GM21515 (cell line): Measurements from ENCODE around the gene UBP1.
A peak's percentile ranks its signal among the peaks of the same experiment; 100 is the strongest.
"Not testable (repeated sequence)": the region's sequence is repeated elsewhere in the genome, so short reads cannot be mapped to it uniquely, and the experiment has no call there.

Experiments used
- ATAC-seq: cut with Tn5 transposase; IDR thresholded peaks from one replicate; pipeline ENCODE4 v1.9.1; 2021; ENCODE audit not compliant: unreplicated experiment

The UBP1 gene

DNA sequence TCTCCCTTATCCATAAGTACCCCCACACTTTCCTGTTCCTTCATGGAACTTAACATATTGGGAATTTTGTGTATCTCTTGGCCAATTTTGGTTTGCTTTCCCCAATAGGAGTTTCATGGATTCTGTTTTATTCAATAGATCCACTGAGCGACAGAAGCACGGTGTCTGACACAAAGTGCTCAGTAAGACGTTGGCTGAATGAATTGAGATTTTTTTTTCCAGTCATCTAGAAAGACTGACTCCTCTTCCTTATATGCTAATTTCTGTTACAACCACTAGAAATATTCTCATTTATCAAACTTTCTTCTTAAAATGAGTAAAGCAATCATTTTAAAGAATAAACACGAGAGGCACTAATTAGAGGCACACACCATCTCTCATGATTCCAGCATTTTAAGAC lies 48.1 kb downstream of the UBP1 start:
- ATAC-seq: no peak

DNA sequence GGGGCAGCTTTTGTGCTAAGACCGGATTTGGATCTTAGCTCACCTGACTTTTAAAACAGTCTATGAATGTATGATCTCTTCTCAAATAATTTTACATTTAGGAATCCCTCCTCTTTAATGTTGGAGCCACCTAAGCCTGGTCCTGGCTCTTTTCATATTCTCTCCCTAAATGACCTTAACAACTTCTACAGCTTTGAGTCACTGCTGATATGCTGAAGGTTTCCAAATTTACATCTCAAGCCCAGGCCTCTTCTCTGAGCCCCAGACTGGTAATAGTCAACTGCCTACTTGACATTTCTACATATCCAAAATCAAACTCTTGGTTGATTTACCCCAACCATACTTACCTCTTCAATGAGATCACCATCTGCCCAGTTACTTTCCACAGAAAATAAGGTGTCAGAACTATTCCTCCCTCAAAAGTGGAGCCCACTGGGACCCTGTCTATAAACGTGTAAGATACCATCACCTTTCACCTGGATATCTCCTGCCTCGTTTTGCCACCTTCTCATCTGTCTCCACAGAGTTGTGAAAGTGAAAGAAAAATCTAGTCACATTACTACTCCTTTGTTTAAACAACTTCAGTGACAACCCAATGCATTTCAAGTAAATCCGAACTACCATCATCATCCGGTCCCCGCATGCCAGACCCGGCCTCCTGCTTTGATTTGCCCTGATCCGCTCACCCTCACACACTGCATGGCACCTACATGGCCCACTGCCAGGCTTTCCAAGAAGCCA lies 48.8 kb downstream of the UBP1 start:
- no peak for ATAC-seq

DNA sequence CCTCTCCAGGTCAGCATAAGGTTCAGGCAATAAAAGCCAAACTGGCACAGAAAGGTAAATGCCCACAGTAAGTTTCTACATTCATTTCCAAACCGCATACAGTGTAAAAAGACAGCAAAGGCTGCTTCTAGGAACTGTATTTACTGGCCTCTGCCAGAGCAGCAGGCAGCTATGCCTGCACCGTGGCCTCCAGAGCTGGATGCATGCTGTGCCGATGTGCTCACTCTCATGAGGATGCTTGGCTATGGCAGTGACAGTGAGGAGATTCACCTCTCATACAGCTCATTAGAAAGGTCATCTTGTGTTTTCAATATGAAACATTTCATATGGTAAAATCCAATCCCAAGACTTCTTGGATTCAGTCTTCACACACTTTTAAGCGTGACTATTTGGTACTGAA lies 50.3 kb downstream of the UBP1 start:
- no peak for ATAC-seq

DNA sequence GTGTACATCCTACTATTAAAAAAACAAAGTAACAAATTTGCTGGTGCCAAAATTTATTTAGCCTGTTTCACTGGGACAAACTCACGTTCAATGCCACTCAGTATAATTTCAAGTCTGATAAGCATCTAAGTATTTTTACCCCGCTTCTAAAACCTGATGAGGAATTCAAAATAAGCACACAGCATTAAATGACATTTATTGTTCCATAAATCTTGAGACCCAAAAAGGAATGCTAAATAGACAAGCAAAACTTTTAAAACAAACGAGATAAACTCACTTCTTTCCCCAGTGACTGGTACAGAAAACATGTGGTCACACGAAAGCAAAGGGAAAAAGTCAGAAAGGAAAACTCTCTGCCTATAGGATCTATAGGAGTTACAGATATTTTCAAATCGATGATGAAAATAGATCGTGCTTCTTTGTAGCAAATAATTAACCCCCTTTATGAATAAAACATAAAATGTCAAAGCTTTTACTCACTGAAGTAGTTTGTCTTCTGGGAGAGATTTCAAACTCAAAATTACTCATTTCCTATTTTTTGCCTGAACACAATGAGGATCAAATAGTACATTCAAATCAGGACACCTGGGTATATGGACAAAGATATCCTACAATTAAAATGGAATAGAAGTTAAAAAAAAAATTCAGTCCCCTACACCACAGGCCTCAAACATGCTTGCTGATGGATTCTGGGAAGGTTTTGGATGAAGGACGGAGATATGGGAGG lies 51.7 kb downstream of the UBP1 start:
- no peak for ATAC-seq

DNA sequence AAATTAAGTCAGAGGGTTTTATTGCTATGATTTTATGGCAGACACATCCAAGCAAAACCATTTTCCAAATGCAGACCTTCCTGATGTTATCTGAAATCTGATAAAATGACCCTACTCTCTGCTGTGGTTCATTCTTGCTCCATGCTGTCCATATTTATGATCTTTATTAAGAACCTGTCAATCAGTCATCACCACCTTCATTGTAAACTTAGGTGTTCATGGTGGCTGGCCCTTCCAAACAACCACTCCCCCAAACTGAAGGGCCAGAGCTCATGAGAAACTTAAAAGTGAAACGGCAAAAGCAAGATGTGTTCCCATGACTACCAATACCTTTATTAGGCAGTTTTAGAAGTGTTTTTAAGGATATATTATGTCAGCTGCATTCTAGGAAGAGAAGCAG lies 53.6 kb downstream of the UBP1 start:
- no peak for ATAC-seq

DNA sequence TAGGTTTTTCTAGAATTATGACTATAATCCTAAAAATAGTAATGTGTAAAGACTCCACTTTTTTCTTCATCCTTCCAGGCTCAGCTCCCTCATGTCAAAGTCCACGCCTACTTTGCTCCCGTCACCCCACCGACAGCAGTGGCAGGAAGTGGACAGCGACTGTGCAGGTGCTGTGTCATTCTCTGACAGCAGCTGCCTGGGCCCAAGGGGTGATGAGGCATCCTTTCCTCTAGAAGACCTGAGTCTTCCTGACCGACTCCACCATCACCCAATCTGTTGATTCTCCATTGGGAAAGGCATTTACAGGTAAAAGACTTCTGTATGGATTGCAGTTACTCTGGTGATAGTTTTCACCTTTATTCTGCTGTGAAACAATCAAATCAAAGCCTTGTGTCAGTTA lies 54.8 kb downstream of the UBP1 start:
- ATAC-seq: no peak

DNA sequence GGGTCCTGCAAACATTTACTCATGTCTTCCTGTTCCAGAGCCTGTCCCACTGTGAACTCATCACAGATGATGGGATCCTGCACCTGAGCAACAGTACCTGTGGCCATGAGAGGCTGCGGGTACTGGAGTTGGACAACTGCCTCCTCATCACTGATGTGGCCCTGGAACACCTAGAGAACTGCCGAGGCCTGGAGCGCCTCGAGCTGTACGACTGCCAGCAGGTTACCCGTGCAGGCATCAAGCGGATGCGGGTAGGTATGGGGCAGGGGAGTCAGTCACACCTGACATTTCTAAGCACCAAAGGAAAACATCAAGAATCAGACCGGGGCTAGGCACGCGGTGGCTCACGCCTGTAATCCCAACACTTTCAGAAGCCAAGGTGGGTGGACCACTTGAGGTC lies 56.3 kb downstream of the UBP1 start:
- no peak for ATAC-seq

DNA sequence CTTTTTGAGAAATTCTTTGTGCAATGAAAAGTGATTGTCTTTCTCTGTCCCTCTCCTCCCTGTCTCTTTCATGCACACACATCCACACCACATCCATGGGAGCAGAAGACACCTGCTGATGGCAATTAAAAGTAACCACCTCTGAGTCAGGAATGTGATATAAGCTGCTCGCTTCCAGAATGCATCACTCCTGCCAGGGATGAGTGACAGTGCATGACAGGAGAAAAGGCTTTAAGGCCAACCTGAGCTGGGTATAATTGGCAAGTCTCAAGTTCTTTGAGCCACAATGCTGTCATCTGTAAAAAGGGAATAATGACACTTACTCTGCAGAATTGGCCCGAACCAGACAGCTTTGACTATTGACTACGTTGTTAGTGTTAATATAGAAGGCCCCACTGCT lies 59.6 kb downstream of the UBP1 start:
- no peak for ATAC-seq

DNA sequence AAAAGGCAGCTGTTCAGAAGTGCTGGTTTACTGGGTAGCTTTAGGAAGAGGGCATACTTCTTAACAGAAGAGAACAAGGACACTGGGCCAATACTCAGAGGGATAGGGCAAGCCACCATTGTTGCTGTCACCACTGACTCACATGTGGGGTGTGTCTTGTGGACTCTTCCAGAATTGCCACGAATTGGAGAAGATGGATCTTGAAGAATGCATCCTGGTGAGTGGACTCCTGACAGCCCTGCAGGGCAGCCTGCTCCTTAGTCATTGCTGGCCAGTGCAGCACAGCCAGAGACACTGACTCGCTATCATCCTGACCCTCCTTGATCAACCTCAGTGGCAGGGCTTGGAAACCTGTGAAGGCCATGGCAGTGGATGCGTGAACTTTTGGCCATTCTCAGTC lies 62.3 kb downstream of the UBP1 start:
- no peak for ATAC-seq

DNA sequence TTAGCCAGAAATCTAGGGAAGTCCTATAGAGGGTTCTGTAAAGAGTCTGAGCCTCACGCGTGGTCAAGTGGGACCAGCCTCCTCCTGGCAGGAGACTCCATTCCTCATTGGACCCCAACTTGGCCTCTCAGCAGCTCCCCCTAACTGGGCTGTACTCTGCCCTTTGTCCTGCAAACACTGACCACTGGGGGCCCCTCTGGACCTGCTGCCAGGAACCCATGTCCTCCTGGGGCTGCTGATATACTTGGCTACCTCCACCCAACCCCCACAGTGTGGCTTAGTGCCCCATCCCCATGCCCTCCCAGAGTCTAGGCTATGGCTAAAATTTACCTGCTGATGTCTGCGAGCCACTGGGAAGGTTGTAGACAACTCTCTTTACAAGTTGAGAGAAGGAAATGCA lies 62.7 kb downstream of the UBP1 start:
- ATAC-seq: no peak

DNA sequence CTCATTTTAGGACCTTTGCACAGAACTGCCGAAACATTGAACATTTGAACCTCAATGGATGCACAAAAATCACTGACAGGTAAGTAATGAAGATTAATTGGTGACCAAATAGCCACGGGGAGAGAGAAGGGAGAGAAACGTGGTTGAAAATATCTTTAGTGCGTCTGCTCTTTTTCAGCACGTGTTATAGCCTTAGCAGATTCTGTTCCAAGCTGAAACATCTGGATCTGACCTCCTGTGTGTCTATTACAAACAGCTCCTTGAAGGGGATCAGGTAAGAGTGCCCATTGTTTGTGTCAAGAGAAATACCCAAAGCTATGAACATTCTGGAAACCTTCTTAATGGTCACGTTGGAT lies 67.1 kb downstream of the UBP1 start:
- ATAC-seq: no peak

DNA sequence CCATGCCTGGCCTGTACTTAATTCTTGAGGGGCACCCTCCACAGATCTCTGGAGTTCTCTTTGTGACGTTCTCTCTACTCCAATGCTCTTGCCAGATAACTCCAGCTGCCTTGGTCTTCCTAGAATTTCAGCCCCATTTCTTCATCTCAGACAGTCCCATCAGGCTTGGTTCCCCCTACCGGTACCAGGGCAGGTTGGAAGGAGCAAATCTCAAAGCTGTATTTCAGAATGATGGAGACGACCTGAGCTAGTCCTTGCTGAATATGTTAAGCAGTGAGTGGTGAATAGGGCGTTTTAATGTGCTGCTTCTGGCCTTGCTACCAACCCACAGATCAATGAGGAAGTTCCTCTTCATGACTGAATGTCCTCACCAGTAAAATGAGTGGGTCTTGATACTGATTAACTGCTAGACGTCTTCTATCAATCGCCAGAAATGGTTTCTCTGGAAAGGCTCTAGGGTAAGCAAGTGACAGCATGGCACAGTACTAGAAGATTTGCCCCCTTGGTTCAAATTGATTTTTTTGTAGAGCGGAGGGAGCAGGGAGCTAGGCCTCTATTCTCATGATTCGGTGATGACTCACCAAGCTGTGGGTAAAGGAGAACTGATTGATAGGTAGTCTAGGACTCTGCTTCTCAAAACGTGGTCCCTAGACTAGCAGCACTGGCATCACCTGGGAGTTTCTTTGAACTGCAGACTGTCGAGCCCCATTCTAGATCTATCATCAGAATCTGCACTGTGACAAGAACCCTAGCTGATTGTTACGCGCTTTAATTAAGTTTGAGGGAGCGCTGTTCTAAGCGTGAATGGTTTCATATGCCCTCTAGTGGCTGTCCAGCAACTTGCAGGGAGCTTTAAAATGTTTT lies 67.8 kb downstream of the UBP1 start:
- ATAC-seq: peak; percentile 62

DNA sequence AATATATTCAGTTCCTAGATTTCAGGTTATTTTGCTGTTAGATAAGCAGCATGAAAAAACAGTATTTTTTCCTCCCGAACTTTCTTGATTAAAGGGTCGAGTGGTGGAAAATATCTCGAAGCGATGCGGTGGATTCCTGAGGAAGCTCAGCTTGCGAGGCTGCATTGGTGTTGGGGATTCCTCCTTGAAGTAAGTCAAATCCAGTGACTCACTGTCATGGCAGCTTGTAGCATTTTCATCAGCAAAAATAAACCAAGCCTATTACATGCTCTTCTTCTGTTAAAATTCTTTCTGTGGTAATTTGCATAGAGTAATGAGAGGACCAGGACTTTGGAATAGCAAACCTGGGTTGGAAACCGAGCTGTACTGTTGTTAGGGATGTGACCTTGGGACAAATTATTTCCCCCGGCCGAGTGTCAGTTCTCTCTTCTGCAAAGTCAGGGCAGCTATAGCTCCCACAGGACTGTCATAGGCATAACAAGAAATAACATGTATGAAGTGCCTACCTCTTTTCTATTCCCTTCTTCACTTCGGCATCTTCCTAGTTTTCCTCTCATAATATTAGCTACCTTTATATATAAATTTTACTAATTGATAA lies 75.6 kb downstream of the UBP1 start:
- no peak for ATAC-seq

DNA sequence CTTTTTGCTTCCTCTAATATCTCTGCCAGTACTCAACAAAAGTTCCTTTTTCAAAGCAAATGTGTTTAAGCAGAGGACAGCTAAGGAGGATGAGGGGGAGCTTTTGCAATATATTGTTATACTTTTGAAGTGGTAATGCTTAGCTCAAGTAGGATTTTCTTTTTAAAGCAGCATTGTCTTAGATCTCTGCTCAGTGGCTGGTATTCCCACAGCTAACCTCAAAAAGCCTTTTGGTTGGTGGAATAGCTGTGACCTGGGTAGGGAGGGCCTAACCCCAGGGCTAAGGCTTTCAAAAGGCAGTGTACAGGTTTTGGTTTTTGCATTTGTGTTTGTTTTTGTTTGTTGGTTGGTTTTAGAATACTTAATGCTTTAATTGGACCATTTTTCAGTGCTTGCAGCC lies 76.1 kb downstream of the UBP1 start:
- no peak for ATAC-seq

DNA sequence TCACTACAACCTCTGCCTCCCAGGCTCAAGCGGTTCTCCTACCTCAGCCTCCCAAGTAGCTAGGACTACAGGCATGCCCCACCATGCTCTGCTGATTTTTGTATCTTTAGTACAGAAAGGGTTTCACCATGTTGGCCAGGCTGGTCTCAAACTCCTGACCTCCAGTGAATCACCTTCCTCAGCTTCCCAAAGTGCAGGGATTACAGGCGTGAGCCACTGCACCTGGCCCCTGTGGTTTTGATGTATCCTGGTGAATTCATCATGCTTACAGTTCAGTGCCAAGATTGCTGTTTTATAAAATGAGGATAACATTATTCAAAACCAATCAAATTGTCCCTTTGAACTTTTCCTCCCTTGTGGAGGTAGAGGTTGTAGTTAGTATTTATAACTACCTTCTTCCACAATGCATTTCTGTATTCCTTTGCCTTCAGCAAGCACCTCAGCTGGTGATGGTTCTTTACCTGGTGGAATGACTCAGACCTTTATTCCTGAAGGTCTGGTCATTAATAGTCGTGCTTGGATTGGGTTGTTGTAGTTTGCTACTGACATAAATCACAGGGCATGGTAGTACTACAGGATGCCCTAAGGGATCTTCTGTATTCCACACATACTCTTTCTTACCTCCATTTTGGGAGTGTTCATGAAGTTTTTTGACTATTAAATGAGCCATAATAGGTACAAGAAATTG lies 76.9 kb downstream of the UBP1 start:
- no peak for ATAC-seq

DNA sequence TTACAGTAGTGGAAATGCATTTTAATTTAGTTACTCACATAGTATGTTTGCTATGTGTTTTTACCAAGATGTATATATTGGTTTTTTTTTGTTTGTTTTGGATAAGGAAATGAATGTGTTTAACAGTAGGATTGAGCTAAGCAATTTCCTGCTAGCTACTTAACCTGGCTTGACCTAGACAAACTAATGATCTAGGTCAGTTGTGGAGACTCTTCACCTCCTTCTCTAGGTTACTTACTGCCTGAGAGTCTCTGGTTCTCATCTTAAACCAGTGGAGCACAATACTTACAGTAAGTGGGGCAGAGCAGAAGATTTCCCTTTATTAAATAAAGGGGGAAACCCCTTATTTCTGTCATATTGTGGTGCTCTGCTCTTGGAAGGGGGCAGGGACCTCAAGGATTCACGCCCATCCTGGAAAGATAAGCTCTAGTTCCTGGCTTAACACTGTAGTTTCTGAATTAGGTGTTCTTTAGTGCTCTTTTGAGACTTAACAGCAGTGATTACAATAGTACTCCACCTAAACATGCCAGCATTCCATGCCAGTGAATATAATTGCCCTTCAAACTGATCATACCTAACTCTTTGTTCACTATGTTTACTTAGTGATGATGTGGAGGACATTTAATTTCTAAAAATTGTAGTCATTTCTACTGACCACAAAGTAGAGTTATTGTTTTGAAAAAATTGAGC lies 79.9 kb downstream of the UBP1 start:
- ATAC-seq: no peak

DNA sequence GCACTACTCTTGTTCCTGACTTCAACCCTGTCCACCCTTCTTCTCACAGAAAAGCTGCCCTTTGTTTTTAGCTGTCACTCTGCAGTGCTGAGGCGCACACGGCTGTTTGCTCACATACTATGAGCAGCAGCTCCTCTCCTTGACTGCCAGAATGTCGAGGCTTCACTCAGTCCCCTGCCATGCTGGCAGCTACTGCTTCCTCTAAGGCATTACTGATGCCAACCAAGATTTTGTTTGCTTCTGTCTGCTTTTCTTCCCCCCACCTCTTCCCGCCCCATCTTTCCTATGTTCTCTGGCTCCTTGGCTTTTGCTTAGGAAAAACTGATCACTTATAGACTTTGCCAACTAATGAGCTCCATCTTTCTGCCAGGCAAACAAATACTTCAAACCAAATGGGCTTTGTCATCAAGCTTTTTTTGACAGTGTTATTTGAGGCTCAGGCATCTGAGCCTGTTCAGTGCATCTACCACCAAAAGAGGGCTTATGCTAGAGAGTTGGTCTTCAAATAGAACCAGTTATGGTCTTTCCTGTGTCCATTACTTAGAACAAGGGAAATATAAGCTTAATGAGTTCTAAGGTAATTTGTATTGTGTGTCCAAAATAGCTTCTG lies 81.9 kb downstream of the UBP1 start:
- ATAC-seq: no peak

DNA sequence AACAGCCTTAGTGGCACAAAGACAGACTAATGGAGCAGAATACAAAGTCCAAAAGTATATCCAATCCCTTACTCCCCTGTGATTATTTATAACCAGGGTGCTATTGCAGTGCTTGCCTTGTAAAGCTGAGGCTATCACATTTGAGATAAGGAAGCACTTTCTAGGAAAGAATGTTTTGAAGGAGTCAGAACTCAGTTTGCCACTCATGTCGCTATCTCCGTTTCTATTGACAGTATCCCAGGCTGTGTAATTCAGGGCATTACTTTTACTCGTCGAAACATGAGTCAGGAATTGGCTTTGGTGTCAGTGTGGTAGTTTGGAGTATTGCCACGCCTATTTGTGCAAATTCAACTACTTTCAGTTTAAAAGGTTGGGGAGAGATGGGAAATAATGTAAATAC lies 84.6 kb downstream of the UBP1 start:
- ATAC-seq: no peak

DNA sequence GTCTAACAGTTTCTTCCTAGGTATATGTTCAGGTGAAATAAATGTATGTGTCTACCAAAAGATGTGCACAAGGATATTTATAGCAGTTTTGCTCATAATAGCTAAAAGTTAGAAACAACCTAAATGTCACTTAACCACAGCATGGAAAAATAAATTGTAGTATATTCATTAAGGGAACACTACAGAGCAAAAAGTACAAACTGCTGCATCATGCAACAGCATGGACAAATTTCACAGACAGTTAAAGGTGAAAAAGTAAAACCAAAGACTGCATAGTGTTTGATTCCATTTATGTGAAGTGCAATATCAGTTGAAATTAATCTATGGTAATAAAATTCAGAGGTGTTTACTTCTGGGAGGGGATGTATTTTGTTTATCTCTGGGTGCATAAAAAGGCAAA lies 100.4 kb downstream of the UBP1 start:
- ATAC-seq: no peak

DNA sequence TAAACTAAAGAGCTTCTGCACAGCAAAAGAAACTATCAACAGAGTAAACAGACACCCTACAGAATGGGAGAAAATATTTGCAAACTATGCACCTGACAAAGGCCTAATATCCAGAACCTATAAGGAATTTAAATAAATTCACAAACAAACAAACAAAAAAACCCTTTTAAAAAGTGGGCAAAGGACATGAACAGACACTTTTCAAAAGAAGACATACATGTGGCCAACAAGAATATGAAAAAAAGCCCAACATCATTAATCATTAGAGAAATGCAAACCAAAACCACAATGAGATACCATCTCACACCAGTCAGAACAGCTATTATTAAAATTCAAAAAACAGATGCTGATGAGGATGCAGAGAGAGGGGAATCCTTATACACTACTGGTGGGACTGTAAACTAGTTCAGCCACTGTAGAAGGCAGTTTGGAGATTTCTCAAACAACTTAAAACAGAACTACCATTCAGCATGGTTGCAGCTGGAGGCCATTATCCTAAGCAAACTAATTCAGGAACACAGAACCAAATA lies 101.2 kb downstream of the UBP1 start:
- not testable (repeated sequence) for ATAC-seq
